Trophoblast cell (in vitro differentiated cells and primary cell): Measurements from ENCODE around the gene EIF4EBP2.

Experiments
- DNase-seq, 2 donors: peaks; one replicate each; pipeline ENCODE4 v3.0.0-alpha.2; 2016
- H2AFZ ChIP-seq: 2 replicates; pipeline ENCODE4 v1.6.1; 2013; ENCODE audit warnings: low read length, moderate library complexity, mild to moderate bottlenecking; ENCODE audit not compliant: insufficient read depth, poor library complexity
- H2AK5ac ChIP-seq: 2 replicates; pipeline ENCODE4 v1.6.1; 2013; ENCODE audit warnings: mild to moderate bottlenecking, low read length
- H2BK120ac ChIP-seq: 2 replicates; pipeline ENCODE4 v1.6.1; 2013; ENCODE audit warnings: low read length, mild to moderate bottlenecking, moderate library complexity; ENCODE audit not compliant: insufficient read depth, poor library complexity
- H2BK12ac ChIP-seq: 2 replicates; pipeline ENCODE4 v1.6.1; 2013; ENCODE audit warnings: mild to moderate bottlenecking, low read length, moderate library complexity
- H2BK5ac ChIP-seq: 2 replicates; pipeline ENCODE4 v1.6.1; 2013; ENCODE audit warnings: low read length, low read depth, moderate library complexity, mild to moderate bottlenecking; ENCODE audit not compliant: poor library complexity
- H3K14ac ChIP-seq: 2 replicates; pipeline ENCODE4 v1.6.1; 2013; ENCODE audit warnings: mild to moderate bottlenecking, low read length
- H3K18ac ChIP-seq: 2 replicates; pipeline ENCODE4 v1.6.1; 2013; ENCODE audit warnings: mild to moderate bottlenecking, low read length
- H3K23ac ChIP-seq: 2 replicates; pipeline ENCODE4 v1.6.1; 2013; ENCODE audit warnings: low read length
- H3K27ac ChIP-seq: 2 replicates; pipeline ENCODE4 v1.5.1; 2013; ENCODE audit warnings: low read depth, mild to moderate bottlenecking, inconsistent platforms, low read length, moderate library complexity
- H3K27me3 ChIP-seq: 2 replicates; pipeline ENCODE4 v1.6.1; 2013; ENCODE audit warnings: inconsistent platforms, mild to moderate bottlenecking, low read length, moderate library complexity; ENCODE audit not compliant: insufficient read depth
- H3K36me3 ChIP-seq, 2 experiments: 1 replicate in 1 of 2; 2 replicates in 1 of 2; pipeline ENCODE4 v1.6.1; 2013; ENCODE audit warnings: low read length in 2 of 2, mild to moderate bottlenecking in 2 of 2, moderate library complexity in 1 of 2; ENCODE audit not compliant: insufficient read depth in 2 of 2, control insufficient read depth in 1 of 2
- H3K4ac ChIP-seq: 2 replicates; pipeline ENCODE4 v1.6.1; 2013; ENCODE audit warnings: low read depth, mild to moderate bottlenecking, low read length, moderate library complexity
- H3K4me1 ChIP-seq, 2 experiments: 1 replicate in 1 of 2; 2 replicates in 1 of 2; pipeline ENCODE4 v1.6.1; 2013; ENCODE audit warnings: low read length in 2 of 2, mild to moderate bottlenecking in 2 of 2, moderate library complexity in 1 of 2; ENCODE audit not compliant: insufficient read depth in 2 of 2, control insufficient read depth in 1 of 2
- H3K4me2 ChIP-seq: 2 replicates; pipeline ENCODE4 v1.6.1; 2013; ENCODE audit warnings: inconsistent platforms, mild to moderate bottlenecking, low read length, moderate library complexity
- H3K4me3 ChIP-seq: 2 replicates; pipeline ENCODE4 v1.5.1; 2013; ENCODE audit warnings: mild to moderate bottlenecking, low read depth, low read length, inconsistent platforms
- H3K79me1 ChIP-seq: one replicate; pipeline ENCODE4 v1.6.1; 2013; ENCODE audit warnings: low read length
- H3K79me2 ChIP-seq: 2 replicates; pipeline ENCODE4 v1.6.1; 2013; ENCODE audit warnings: low read length, mild to moderate bottlenecking; ENCODE audit not compliant: control insufficient read depth, insufficient read depth, poor library complexity
- H3K9ac ChIP-seq: 2 replicates; pipeline ENCODE4 v1.6.1; 2013; ENCODE audit warnings: mild to moderate bottlenecking, low read length
- H3K9me3 ChIP-seq: 2 replicates; pipeline ENCODE4 v1.6.1; 2013; ENCODE audit warnings: low read depth, mild to moderate bottlenecking, control low read depth, inconsistent platforms, low read length; ENCODE audit not compliant: insufficient read depth
- H4K12ac ChIP-seq: 2 replicates; pipeline ENCODE4 v1.6.1; 2013; ENCODE audit warnings: low read depth, mild to moderate bottlenecking, low read length, moderate library complexity
- H4K8ac ChIP-seq: 2 replicates; pipeline ENCODE4 v1.6.1; 2013; ENCODE audit warnings: low read depth, mild to moderate bottlenecking, low read length, moderate library complexity
- H4K91ac ChIP-seq: one replicate; pipeline ENCODE4 v1.6.1; 2013; ENCODE audit warnings: low read depth, mild to moderate bottlenecking, low read length, moderate library complexity
- WGBS: extraction: QIAGEN DNeasy Blood & Tissue Kit; methylation state at CpG from one replicate; pipeline ENCODE4 v1.1.7; 2013; ENCODE audit warnings: missing lambda C conversion rate; ENCODE audit not compliant: insufficient read length, insufficient coverage; ENCODE audit errors: extremely low coverage; 5-methylcytosine and 5-hydroxymethylcytosine counted together

EIF4EBP2 gene

DNA sequence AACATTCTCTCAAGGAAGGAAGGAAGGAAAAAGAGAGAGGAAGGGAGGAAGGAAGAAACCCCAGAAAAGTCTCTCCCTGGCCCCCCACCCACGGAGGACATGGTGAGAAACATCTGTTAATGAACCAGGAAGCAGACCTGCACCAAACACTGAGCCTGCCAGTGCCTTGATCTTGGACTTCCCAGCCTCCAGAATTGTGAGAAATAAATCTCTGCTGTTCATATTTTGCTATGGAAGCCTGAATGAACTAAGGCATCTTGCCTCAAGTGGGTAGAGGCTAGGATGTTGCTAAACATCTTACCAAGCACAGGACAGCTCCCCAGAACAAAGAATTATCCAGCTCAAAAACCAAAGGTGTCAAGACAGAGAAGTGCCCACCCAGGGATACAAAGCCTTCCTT lies 40.7 kb upstream of the EIF4EBP2 start:
- Histone ChIP-seq H4K8ac (no peak overlapping the region), H3K4me2 (no peak overlapping the region), H3K27ac (no peak overlapping the region), H3K23ac (no peak overlapping the region), H2BK5ac (no peak overlapping the region), H3K4me1 (no peaks in the 10 kb centered on the region), H3K18ac (no peak overlapping the region), H4K12ac (no peak overlapping the region), H4K91ac (no peak overlapping the region), H3K4me3 (no peak overlapping the region), H2BK120ac (no peak overlapping the region), H2AFZ (no peak overlapping the region), H3K79me1 (no peaks in the 10 kb centered on the region), H2AK5ac (no peak overlapping the region), H3K27me3 (no peaks in the 10 kb centered on the region), H3K9ac (no peak overlapping the region), H3K14ac (no peak overlapping the region), H3K36me3 (no peaks in the 10 kb centered on the region), H2BK12ac (no peak overlapping the region), H3K4ac (no peak overlapping the region), H3K79me2 (no peaks in the 10 kb centered on the region), H3K9me3 (no peaks in the 10 kb centered on the region)
- WGBS, result no CpG with 5 or more reads among the region's 1 CpG
- no peak for DNase-seq

DNA sequence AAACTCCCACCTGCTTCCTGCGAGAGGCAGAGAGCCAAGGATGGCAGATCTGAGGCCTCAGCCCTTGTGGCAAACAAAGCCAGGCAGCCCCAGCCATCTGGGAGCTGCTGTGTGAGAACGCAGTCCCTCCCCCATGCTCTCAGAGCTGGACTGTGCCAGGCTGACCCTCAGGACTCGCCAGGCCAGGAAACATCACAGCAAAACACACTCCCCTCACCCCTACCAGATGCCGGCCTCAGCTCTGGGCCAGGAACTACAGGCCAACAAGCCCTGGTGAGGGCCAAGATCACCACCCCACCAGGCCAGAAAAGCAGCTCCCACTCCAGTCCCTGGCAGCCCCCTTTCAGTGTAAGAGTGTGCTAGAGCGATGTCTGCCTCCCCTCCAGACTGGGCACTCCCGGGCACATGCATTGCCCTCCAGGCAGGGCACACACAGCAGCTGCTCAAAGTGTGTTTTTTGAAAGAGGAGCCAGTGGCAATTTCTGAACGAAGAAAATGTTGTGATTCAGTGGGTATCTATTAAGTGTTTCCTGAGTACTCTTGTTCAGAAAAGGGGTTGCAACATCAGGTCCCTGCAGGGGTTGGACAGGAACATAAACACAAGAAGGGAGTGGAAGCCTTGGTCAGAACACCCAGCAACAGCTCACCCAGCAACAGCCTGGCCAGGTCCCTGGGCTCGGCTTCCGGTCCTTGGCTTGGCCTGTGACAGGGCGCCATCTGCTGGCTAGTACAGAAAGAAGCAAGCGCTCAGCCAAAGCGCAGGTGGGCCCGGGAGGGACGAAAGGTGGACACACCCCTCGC lies 39.8 kb upstream of the EIF4EBP2 start:
- Histone ChIP-seq H3K14ac (no peak overlapping the region), H2BK5ac (no peak overlapping the region), H3K27ac (no peak overlapping the region), H3K4ac (no peak overlapping the region), H2AFZ (peak overlapping the region; percentile 12), H4K91ac (no peak overlapping the region), H3K27me3 (no peaks in the 10 kb centered on the region), H2BK120ac (no peak overlapping the region), H2AK5ac (peak overlapping the region; percentile 44), H3K36me3 (no peaks in the 10 kb centered on the region), H3K4me3 (no peak overlapping the region), H4K12ac (no peak overlapping the region), H3K79me2 (no peaks in the 10 kb centered on the region), H2BK12ac (no peak overlapping the region), H3K79me1 (no peaks in the 10 kb centered on the region), H3K18ac (no peak overlapping the region), H3K23ac (no peak overlapping the region), H3K4me1 (no peaks in the 10 kb centered on the region), H3K9ac (no peak overlapping the region), H3K4me2 (no peak overlapping the region), H4K8ac (peak overlapping the region; percentile 45), H3K9me3 (no peaks in the 10 kb centered on the region)
- WGBS, result no CpG with 5 or more reads among the region's 15 CpGs
- peak; percentile 88 to 94 for DNase-seq

DNA sequence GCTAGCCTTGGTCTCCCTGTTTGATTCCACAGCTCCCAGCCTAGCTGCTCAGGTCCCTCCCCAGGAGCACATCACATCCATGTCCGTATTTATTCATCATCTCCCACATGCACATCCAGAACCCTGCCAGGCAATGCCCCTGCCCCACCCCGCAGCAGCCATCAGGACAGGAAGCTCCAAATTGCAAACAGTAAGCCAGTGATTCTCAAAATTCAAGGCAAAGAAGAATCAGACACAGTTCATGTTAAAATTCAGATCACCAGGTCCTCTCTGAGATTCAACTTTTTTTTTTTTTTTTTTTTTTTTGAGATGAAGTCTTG lies 39.2 kb upstream of the EIF4EBP2 start:
- H3K27me3 ChIP-seq, result no peaks in the 10 kb centered on the region
- H4K91ac ChIP-seq, result no peak overlapping the region
- no peak overlapping the region for H3K4me2 ChIP-seq
- no peak overlapping the region for H2BK5ac ChIP-seq
- no peak overlapping the region for H3K9ac ChIP-seq
- no peak overlapping the region for H4K12ac ChIP-seq
- no peaks in the 10 kb centered on the region for H3K36me3 ChIP-seq
- H3K79me2 ChIP-seq, result no peaks in the 10 kb centered on the region
- H3K4me3 ChIP-seq, result no peak overlapping the region
- WGBS, result no CpG with 5 or more reads among the region's 2 CpGs
- H2BK12ac ChIP-seq, result no peak overlapping the region
- H4K8ac ChIP-seq, result no peak overlapping the region
- no peaks in the 10 kb centered on the region for H3K9me3 ChIP-seq
- H3K4ac ChIP-seq, result no peak overlapping the region
- no peak overlapping the region for H3K23ac ChIP-seq
- no peak overlapping the region for H2BK120ac ChIP-seq
- DNase-seq, result no peak
- no peaks in the 10 kb centered on the region for H3K79me1 ChIP-seq
- H3K14ac ChIP-seq, result no peak overlapping the region
- no peaks in the 10 kb centered on the region for H3K4me1 ChIP-seq
- H3K18ac ChIP-seq, result no peak overlapping the region
- H2AFZ ChIP-seq, result no peak overlapping the region
- no peak overlapping the region for H3K27ac ChIP-seq
- no peak overlapping the region for H2AK5ac ChIP-seq

DNA sequence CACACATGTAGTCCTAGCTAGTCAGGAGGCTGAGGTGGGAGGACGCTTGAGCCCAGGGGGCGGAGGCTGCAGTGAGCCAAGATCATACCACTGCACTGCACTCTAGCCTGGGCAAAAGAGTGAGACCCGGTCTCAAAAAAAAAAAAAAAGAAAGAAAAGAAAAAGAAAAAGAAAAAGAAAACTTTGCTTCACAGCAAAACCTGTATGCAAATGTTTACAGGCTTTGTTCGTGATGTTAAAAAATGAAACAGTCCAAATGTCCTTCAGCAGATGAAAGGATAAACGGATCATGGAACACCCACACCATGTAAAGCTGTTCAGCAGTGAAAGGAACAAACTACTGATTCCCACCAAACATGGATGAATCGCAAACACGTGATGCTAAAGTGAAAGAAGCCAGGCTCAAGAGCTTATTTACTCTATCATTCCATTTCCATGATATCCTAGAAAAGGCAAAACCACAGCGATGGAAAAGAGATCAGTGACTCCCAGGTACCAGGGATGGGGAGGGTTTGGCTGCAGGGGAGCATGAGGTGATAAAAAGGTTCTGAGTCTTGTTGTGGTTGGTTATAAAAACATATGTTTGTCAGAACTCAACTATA lies 36.6 kb upstream of the EIF4EBP2 start:
- Histone ChIP-seq H2BK120ac (no peak overlapping the region), H3K79me1 (no peaks in the 10 kb centered on the region), H3K14ac (no peak overlapping the region), H4K91ac (no peak overlapping the region), H3K4me3 (no peak overlapping the region), H3K9ac (no peak overlapping the region), H3K36me3 (no peaks in the 10 kb centered on the region), H4K8ac (no peak overlapping the region), H3K79me2 (no peaks in the 10 kb centered on the region), H3K9me3 (no peaks in the 10 kb centered on the region), H2BK12ac (no peak overlapping the region), H3K23ac (no peak overlapping the region), H3K4ac (no peak overlapping the region), H3K4me1 (no peaks in the 10 kb centered on the region), H3K27me3 (no peaks in the 10 kb centered on the region), H3K4me2 (no peak overlapping the region), H3K27ac (no peak overlapping the region), H3K18ac (no peak overlapping the region), H2AFZ (no peak overlapping the region), H2BK5ac (no peak overlapping the region), H2AK5ac (no peak overlapping the region), H4K12ac (no peak overlapping the region)
- no CpG with 5 or more reads among the region's 8 CpGs for WGBS
- DNase-seq, result no peak
